Peyer's patch (tissue), 4 donors: ENCODE measurements around the gene SDC3. TPM values are rescaled to one million over a fixed set of nuclear protein-coding genes. Genes with fewer than 3 reads are reported as not detected.

Experiments
- DNase-seq, 3 donors: peaks; one replicate each; pipeline ENCODE4 v3.0.0-alpha.2; 2017 to 2019
- H3K27ac ChIP-seq, 4 donors: fragments of 200-600 bp; sonication (generic); one replicate each; pipeline ENCODE4 v1.5.1; 2016 to 2019
- H3K27me3 ChIP-seq, 2 donors: fragments of 200-600 bp; sonication (generic); one replicate each; pipeline ENCODE4 v1.5.1; 2019
- H3K36me3 ChIP-seq, 3 donors: fragments of 200-600 bp; sonication (generic); one replicate each; pipeline ENCODE4 v1.5.1; 2016 to 2019
- H3K4me1 ChIP-seq, 4 donors: fragments of 200-600 bp; sonication (generic); one replicate each; pipeline ENCODE4 v1.5.1; 2016 to 2019
- H3K4me3 ChIP-seq, 4 donors: fragments of 200-600 bp; sonication (generic); 1 replicate in 3 of 4; 2 replicates in 1 of 4; pipeline ENCODE4 v1.5.1; 2016 to 2019; ENCODE audit warnings: mild to moderate bottlenecking in 1 of 4
- H3K9me3 ChIP-seq, 4 donors: fragments of 200-600 bp; sonication (generic); one replicate each; pipeline ENCODE4 v1.5.1; 2016 to 2019; ENCODE audit warnings: mild to moderate bottlenecking in 1 of 4
- POLR2A ChIP-seq, 2 donors: fragments of 450-650 bp; IDR thresholded peaks; one replicate each; pipeline ENCODE4 v1.5.1; 2017; ENCODE audit warnings: antibody characterized with exemption in 2 of 2, mild to moderate bottlenecking in 2 of 2, moderate library complexity in 2 of 2
- total RNA-seq, 4 donors: library from RNA; depleted of rRNA; stranded (reverse); fragments of >200 nt; gene quantifications; one replicate each; pipeline ENCODE4 v1.1.0, GENCODE V29; 2016
- TF ChIP-seq, protein P1 (sequence below), 6 experiments: fragments of 450-650 bp in 4 of 6; fragments of 200-600 bp in 2 of 6; sonication (generic) in 1 of 6; IDR thresholded peaks; one replicate each; pipeline ENCODE4 v1.5.1; 2017 to 2019; ENCODE audit warnings: antibody characterized with exemption in 6 of 6, mild to moderate bottlenecking in 3 of 6, moderate library complexity in 1 of 6

SDC3 gene
- total RNA-seq, 4 donors from 2014 or later = 4.6 to 12.4 (median 8.9) TPM

DNA sequence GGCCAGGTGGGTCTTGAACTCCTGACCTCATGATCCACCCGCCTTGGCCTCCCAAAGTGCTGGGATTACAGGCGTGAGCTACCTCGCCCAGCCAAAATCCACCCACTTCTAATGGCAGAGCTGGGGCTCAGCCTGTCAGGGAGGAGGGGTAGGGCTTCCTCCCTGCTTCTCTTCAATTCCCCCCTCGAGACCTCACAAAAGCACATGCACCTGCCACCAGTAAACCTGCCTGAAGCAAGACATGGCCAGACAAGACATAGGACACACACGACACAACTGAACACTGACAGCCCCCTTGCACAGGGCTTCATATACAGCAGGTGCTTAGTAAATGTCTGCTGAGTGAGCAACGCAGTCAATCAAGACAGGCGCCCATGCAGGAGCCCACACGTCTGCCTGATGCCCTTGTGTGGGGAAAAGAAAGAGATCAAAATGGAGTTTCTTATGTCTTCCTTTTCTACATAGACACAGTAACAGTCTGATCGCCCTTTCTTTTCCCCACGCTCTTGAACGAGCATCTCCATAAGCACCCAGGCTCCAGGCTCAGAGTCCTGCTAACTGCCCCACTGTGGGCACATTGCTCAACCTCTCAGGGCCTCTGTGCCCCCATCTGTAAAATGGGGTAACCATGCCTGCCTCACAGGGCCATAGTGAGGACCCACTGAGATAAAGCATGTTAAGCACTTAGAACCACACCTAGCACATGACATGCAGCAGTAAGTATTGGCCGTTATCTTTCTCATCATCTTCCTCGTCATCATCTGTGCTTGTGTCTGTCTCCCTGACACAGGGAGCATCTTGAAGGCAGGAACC is 8.8 kb downstream of the SDC3 start:
- no peak for DNase-seq
- TF ChIP-seq POLR2A (IDR thresholded peaks at IDR 0.05) = no peak
- TF ChIP-seq, protein P1, sequence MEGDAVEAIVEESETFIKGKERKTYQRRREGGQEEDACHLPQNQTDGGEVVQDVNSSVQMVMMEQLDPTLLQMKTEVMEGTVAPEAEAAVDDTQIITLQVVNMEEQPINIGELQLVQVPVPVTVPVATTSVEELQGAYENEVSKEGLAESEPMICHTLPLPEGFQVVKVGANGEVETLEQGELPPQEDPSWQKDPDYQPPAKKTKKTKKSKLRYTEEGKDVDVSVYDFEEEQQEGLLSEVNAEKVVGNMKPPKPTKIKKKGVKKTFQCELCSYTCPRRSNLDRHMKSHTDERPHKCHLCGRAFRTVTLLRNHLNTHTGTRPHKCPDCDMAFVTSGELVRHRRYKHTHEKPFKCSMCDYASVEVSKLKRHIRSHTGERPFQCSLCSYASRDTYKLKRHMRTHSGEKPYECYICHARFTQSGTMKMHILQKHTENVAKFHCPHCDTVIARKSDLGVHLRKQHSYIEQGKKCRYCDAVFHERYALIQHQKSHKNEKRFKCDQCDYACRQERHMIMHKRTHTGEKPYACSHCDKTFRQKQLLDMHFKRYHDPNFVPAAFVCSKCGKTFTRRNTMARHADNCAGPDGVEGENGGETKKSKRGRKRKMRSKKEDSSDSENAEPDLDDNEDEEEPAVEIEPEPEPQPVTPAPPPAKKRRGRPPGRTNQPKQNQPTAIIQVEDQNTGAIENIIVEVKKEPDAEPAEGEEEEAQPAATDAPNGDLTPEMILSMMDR (IDR thresholded peaks at IDR 0.05) = no peak
- H3K36me3 ChIP-seq = no peaks in the 10 kb centered on the region
- H3K4me3 ChIP-seq = no peak overlapping the region
- H3K4me1 ChIP-seq = peaks cover 0 to 30% (median 0%) of the 10 kb centered on the region in 4 donors
- H3K27me3 ChIP-seq = no peaks in the 10 kb centered on the region
- H3K9me3 ChIP-seq = no peaks in the 10 kb centered on the region
- H3K27ac ChIP-seq = no peak overlapping the region

DNA sequence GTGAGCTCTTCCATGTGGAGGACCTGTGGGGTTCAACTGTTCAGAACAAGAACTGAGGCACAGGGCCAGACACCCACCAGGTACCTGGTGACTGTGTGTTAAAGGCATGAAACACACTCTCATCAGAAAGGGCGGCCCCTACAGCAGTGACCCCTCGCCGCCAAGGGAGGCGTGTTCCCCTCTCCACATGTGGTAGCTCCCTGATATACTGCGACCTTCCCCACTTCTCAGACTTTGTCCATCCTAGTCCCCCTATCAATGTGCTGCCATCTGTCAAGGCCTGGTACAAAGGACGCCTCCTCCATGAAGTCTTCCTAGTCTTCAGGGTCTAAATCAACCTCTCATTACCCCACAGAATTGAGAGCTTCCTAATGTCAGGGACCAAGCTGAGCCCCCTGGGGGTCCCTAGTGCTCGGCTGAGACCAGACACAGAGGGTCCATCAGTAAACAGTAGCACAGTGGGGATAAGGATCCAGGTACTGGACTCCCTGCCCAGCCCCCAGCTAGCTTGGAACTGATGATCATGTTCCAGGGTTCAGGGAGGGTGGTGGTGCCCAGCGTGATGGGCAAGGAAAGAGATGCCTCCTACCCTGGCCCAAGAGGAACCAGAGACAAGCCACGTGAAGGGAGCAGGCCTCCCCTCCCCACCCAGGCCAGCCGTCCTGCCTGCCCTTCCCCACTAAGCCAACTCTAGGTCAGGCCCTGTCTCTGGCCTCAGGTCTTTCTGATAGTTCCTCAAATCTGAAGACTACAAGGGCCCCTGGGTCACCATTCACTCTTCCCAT is 10.3 kb downstream of the SDC3 start:
- Histone ChIP-seq H3K9me3 (no peaks in the 10 kb centered on the region), H3K27me3 (no peaks in the 10 kb centered on the region), H3K36me3 (no peaks in the 10 kb centered on the region), H3K4me1 (peaks cover 0 to 24% (median 0%) of the 10 kb centered on the region in 4 donors), H3K4me3 (no peak overlapping the region), H3K27ac (no peak overlapping the region)
- TF ChIP-seq, protein P1 (IDR thresholded peaks at IDR 0.05) = no peak
- no peak for TF ChIP-seq POLR2A (IDR thresholded peaks at IDR 0.05)
- DNase-seq = no peak

DNA sequence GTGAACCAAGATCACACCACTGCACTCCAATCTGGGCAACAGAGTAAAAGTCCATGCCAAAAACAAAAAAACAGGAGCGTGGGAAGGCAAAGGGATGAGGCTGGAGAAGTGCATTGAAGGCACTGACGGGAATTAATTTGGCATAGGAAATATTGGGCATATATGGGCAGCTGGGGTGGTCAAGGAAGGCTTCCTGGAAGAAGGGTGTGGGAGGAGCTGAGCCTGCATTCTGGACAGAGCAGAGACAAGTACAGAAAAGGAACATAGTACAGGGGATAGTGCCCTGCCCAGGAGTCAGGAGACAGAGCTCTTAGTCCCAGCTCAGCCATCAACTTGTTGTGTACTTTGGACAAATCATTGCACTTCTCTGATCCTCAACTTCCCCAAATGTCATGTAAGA is 11.7 kb downstream of the SDC3 start:
- DNase-seq = no peak
- H3K36me3 ChIP-seq = no peaks in the 10 kb centered on the region
- H3K27ac ChIP-seq = no peak overlapping the region
- no peak overlapping the region for H3K4me3 ChIP-seq
- no peaks in the 10 kb centered on the region for H3K9me3 ChIP-seq
- H3K4me1 ChIP-seq = peaks cover 0 to 12% (median 0%) of the 10 kb centered on the region in 4 donors
- TF ChIP-seq, protein P1 (IDR thresholded peaks at IDR 0.05) = no peak
- no peak for TF ChIP-seq POLR2A (IDR thresholded peaks at IDR 0.05)
- no peaks in the 10 kb centered on the region for H3K27me3 ChIP-seq

DNA sequence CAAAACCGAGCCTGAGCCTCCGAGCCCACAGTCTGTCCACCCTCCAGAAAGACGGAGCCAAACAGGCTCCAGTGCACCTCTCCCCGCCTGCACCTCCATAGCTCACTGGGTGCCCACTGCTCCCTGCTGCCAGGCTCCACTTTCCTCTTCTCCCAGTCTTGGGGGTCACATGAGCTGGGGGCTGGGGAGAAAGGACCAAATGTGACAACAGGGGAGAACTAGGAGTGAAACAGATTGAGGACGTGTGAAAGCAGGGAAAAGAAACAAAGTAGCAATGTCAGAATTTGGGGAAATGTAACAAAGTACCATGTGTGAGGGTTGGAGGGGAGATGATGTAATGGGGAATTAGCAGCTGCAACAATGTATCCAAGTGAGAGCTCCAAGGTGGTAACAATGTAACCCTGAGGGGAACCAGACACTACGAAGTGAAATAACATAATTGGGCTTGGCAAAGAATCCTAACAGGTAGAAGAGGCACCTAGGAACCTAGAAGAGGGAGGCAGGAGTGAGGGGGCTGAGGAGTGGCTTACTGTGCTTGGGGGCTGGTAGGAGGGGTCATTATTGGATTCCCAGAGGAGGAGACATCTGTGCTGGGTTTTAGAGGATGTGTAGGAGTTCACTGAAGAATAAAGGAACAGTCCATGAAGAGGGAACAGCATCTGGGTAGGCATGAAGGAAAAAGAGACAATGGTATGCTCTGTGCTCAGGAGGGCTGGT is 12.5 kb downstream of the SDC3 start:
- H3K27ac ChIP-seq = peak overlapping the region in 1 of 4 donors; percentile 48
- H3K4me1 ChIP-seq = peaks cover 0 to 8% (median 0%) of the 10 kb centered on the region in 4 donors
- DNase-seq = no peak
- no peaks in the 10 kb centered on the region for H3K27me3 ChIP-seq
- no peaks in the 10 kb centered on the region for H3K36me3 ChIP-seq
- H3K4me3 ChIP-seq = no peak overlapping the region
- H3K9me3 ChIP-seq = no peaks in the 10 kb centered on the region
- TF ChIP-seq, protein P1 (IDR thresholded peaks at IDR 0.05) = no peak
- TF ChIP-seq POLR2A (IDR thresholded peaks at IDR 0.05) = no peak

DNA sequence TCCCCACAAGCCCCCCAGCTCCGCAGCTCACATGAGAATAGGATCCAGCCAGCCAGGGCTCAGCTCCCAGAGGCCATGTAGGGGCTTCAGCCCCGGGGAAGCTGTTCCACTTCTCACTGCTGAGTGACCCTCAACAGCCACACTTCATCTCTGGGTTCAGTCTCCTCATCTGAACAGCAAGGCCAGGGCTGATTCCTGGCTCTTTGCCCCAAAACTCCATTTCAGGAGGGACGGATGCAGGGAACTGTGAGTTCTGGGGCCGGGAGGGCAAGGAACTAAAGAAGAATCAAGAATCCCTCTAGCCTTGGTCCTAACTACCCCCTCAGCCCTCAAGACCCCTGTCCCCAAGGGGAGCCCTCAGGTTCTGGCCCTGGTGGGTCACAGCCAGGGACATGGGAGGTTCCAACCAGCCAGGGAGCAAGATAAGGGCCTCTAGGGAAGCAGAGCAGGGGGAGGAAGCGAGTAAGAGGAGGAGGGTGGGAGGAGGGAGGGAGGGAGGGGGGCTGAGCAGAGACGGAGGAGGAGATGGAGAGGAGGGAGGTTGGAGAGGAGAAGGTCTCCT is 13.1 kb downstream of the SDC3 start:
- DNase-seq = no peak
- no peaks in the 10 kb centered on the region for H3K27me3 ChIP-seq
- no peak overlapping the region for H3K4me3 ChIP-seq
- no peaks in the 10 kb centered on the region for H3K36me3 ChIP-seq
- H3K9me3 ChIP-seq = no peaks in the 10 kb centered on the region
- peak overlapping the region in 1 of 4 donors; percentile 48 for H3K27ac ChIP-seq
- peaks cover 0 to 9% (median 0%) of the 10 kb centered on the region in 4 donors for H3K4me1 ChIP-seq
- TF ChIP-seq POLR2A (IDR thresholded peaks at IDR 0.05) = no peak
- TF ChIP-seq, protein P1 (IDR thresholded peaks at IDR 0.05) = no peak
